CD4-positive, alpha-beta T cell treated with Interleukin-17A for 4 hours (primary cell): ENCODE data around the gene DNAL4.

Experiments
- DNase-seq: peaks from one replicate; pipeline ENCODE4 v3.0.0-alpha.2; 2020; ENCODE audit warnings: mixed read lengths

DNAL4 gene

DNA sequence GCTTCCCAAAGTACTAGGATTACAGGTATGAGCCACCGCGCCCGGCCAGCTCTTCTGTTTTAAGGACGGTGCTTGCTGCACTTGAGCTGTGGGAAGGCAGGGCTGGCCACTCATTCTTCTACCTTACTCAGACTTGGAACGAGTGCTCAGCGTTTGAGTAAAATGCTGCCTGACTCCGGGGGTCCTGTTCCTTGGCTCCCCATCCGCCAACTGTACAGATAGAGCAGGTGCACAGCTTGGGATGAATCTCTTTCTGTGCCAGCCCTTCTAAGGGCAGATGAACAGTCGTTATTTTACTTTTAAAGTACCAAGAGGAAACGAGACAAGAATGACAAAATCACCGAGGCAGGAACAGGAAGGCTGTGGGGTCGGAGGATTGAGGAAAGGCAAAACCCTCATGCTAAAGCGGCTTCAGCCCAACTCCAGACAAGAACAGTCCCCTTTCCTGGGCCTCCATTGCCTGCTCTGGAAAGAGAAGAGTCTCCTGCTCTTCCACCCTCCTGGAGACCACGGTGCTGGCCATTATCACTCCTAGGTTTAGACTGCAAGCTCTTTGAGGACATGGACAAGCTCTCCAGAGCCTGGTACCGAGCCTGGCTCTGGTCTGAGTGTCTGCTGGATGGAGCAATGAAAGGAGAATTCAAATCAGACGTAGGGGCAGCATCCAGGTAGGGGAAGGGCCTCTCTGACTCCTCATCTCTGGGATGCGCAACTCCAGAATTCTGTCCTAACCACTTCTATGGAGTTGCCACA, 37.1 kb downstream of the DNAL4 start:
- DNase-seq = peak; percentile 52

- peak; percentile 97 for DNase-seq
Observed at GRCh38 chr22:38755911-38756532, 37.9 kb downstream of the DNAL4 start, which contains the start of gene SUN2. Gene SUN2, minus strand, starts transcription at chr22:38755998. Its CDS starts 3,370 bp downstream, at chr22:38752628.

GRCh38 chr22:38755155-38755910, 38.6 kb downstream of the DNAL4 start:
- DNase-seq = peak; percentile 66

- DNase-seq = peak; percentile 66
Observed at GRCh38 chr22:38754751-38755154, 39.2 kb downstream of the DNAL4 start.

DNA sequence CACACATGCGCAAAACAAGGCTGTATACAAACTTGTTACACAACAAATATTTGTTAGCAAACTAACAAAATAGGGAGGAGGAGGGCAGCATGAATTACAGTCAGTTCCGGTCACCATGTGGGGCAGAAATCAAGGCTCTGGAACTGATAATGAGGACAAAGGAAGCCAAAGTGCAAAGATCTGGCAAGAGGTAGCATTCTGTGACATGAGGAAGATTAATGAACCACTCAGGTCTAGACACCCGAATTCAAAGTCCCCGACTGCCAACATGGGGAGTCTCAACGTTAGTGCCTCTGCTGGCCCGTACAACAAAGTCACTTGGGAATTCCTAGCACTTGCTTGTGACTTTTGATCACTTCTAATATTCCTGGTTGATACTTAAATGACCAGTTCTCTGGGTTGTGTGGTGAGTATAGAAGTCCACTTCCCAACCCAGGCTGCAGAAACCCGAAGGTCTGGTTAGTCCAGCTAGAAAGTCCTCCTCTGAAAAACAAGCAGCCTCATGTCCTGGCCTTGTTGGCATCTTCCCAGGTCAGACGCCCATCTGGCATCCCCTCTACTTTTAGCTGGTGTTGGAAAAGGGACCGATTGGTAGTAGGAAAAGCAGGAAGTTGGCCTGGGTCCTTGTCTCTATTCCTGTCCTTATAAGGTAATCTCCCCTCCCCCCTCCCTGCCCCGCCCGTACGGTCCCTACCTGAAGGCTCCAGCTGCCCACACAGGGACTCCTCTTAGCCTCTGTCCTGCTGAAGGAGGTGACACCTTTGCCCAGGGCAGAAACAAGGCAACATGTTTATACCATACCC, 39.8 kb downstream of the DNAL4 start:
- DNase-seq = peak; percentile 64

DNA sequence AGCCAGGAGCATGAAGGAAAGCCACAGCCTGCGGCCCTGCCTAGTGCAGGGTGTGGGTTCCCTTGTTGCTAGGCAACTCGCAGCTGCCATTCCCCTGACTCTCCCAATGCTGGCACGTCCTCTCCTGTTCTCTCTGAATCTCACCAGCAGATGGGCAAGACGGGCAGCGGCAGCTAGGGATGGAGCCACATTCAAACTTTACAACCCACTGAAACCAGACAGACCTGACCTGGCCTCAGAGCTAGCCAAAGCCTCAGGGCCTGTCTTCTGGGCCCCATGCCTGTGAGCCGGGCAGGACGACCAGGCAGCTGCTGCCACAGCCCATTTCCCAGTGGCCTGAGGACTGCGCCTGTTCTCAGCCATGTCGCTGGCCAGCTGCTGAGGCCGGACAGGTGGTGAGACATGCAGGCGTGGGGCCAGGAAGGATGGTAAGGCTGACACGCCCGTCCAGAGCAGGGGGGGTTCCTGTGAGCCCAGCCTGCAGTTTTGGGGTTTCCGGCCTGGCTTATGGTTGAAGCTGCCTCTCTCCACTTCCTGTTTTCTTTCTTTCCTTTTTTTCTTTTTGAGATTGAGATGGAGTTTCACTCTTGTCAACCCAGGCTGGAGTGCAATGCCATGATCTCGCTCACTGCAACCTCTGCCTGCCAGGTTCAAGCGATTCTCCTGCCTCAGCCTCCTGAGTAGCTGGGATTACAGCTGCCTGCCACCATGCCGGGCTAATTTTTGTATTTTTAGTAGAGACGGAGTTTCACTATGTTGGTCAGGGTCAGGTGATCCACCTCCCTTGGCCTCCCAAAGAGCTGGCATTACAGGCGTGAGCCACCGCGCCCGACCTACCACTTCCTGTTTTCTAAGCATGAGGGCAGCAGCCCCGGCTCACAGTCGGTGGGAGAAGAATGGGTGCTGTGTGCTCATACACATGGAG, 42.3 kb downstream of the DNAL4 start:
- peak; percentile 85 for DNase-seq

- no peak for DNase-seq
Observed at GRCh38 chr22:38751066-38751421, 42.9 kb downstream of the DNAL4 start.

GRCh38 chr22:38750638-38751037, 43.3 kb downstream of the DNAL4 start:
- DNase-seq = no peak

- DNase-seq = no peak
Observed at GRCh38 chr22:38750104-38750503, 43.8 kb downstream of the DNAL4 start.

- no peak for DNase-seq
Observed at GRCh38 chr22:38748487-38749136, 45.3 kb downstream of the DNAL4 start.

GRCh38 chr22:38745676-38746460, 48.1 kb downstream of the DNAL4 start:
- DNase-seq = no peak

DNA sequence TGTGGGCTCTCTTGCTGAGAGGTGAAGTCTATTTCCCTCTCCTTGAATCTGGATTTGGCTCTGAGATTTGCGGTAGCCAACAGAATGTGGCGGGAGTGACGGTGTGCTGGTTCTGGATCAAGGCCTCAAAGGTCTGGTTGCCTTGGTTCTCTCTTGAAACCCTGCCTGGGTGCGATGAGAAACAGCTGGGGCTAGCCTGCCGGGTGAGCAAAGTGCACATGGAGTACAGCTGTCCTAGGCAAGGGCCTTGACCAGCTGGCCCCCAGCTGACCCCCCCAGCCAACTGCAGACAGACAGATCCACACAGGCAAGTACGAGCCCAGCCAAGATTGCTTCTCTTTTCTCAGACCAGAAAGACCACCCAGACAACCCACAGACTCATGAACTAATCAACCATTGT, 49.0 kb downstream of the DNAL4 start:
- no peak for DNase-seq

DNA sequence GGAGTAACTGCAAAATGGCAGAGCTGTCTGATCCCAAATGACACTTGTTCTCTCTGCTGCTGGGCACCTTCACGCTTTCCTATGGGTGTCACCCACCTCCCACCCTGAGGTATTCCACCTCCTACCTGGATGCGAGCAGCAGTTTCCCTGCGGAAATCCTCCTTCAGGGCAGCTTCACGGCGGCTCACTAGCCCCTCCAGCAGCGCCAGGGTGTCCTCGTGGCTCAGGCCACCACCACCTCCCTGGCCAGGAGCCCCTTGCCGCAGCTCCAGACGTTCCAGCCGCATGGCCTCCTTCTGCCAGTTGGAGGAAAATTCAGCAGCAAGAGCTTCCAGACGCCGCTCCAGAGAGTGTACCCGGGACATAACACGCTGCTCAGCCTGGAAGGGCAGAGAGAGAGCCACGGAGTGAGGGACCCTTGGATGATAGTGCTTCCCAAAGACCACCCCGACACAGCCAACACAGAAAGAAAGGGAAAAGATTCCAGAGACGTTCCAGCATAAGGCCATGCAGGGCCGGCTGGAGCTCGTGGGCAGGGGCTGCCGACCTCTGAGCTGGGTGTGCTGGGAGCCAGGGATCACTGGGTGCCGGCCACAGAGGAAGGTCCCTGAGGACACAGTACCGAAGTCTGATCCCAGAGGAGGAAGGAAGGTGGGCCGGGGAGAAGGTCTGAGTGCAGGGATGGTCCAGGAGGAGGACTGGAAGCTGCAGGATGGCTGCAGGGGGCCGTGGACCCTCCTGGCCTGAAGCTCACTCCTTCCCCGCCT, 51.6 kb downstream of the DNAL4 start:
- DNase-seq = no peak

- no peak for DNase-seq
Observed at GRCh38 chr22:38741576-38741975, 52.4 kb downstream of the DNAL4 start.

DNA sequence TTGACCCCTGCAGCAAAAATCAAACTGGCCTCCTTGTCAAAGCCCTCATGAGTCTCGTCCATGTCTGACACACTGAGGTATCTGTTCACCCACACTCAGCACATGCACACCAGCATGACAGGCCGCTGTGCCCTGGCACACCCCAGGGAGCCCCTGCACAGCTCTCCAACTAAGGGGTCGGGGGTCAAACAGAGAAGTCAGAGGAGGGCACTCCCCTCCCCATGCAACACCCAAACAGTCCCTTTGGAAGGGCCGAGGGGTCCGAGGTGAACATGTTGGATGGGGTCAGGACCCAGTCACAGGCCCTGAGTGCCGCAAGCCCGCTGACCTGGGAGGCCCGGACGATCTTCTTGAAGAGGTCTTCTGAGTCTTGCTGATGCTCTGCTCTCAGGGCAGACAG, 52.8 kb downstream of the DNAL4 start:
- no peak for DNase-seq

DNA sequence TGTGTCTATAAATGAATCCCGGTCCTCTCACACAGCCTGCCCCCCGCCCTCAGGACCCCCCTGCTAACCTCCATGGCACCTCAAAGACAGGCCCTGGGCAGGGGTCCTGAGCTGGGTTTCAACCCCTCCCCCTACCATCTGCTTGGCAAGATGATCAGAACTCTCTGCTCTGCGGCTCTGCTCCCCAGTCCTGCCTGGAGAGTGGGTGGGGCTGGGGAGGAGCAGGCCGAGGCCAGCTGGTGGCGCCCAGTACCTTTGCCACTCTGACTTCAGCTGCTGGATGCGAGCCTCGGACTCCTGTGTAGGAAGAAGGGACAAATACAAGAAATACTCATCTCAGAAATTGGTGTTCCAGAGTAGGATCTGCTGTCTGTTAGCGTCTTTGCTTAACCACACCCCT, 53.2 kb downstream of the DNAL4 start:
- no peak for DNase-seq

DNA sequence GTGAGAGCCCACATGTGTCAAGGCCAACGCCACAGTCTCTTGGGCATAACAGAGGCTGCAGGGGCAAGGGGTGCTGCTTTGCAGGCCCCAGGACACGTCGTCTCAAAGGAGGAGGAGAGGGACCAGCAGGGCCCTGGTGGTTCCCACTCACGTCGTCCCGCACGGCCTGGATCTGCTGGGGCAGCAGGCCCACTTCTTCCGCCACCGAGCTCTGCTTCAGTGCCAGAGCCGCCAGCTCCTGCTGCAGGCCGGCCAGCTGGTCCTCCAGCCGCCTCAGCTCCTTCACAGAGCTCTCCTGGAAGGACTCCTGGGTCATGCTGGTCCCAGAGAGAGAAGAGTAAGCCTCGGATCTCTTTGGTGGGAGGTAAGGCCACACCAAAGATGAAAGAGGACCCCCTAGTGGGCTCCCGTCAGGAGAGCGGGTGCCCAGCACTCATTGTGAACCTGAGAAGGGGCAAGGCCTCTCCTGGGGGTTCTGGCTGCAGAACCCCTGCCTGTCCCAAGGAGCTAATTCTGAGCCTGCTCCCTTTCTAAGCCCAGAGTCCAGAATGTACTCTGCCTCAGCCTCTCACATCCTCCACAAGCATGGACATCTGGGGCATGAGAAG, 53.7 kb downstream of the DNAL4 start:
- no peak for DNase-seq

GRCh38 chr22:38739300-38740055, 54.5 kb downstream of the DNAL4 start:
- DNase-seq = no peak
